SK-N-MC (cell line): ENCODE measurements around the gene UBE2V1.

ENCODE experiments used
- EZH2 ChIP-seq: fragments of 200-600 bp; sonication (generic); IDR thresholded peaks from one replicate; pipeline ENCODE4 v1.6.1; 2017; ENCODE audit warnings: antibody characterized with exemption
- FOXP2 ChIP-seq: optimal IDR thresholded peaks from 2 replicates; pipeline ENCODE3; 2011; ENCODE audit warnings: mild to moderate bottlenecking, moderate library complexity; ENCODE audit not compliant: insufficient read depth; ENCODE audit errors: extremely low read length, control extremely low read depth
- POLR2AphosphoS5 ChIP-seq: IDR thresholded peaks from 2 replicates; pipeline ENCODE4 v1.6.1; 2012; ENCODE audit warnings: mild to moderate bottlenecking, low read depth, low read length, borderline replicate concordance

- TF ChIP-seq EZH2 (no peak), POLR2AphosphoS5 (no peak), FOXP2 (no peak)
Measured at GRCh38 chr20:50099565-50099991, 13.4 kb downstream of the UBE2V1 start.
